Retina (tissue), 1 donor: ENCODE data around the gene ARSJ.
A peak's percentile ranks its signal among the peaks of the same experiment; 100 is the strongest.

Source experiments
- DNase-seq: peaks from one replicate; pipeline ENCODE4 v3.0.0-alpha.2; 2016

ARSJ gene

GRCh38 chr4:113987382-113987941 is 8.0 kb upstream of the ARSJ start:
- no peak for DNase-seq

DNA sequence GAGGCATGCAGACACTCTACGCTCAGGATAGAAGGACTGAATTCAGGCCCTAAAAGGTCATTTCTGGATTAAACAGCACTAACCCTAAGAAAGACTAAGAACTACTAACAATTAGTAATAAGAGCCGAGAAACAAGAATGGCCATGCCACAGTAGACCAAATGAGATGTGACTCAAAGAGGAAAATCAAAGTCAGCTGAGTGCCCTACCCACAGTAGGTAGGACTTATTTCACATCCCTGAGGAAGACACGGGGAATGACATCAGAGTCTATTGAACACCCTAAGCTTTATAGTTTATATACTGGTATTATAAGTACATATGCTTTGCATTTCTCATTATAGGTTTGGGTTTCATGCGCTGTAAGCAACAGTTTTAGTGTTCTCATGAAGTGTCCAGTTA is 2.7 kb upstream of the ARSJ start:
- no peak for DNase-seq

GRCh38 chr4:113981591-113981990 is 2.1 kb upstream of the ARSJ start:
- no peak for DNase-seq

GRCh38 chr4:113979905-113980615 is 613 bp upstream of the ARSJ start:
- no peak for DNase-seq

GRCh38 chr4:113978561-113979147 is 793 bp downstream of the ARSJ start:
- peak; percentile 60 for DNase-seq

- no peak for DNase-seq
These were observed 1.3 kb downstream of the ARSJ start for GRCh38 chr4:113978105-113978504.

- no peak for DNase-seq
These were observed 2.0 kb downstream of the ARSJ start for GRCh38 chr4:113977526-113977855.

- no peak for DNase-seq
These were observed 2.5 kb downstream of the ARSJ start for GRCh38 chr4:113976741-113977525.

DNA sequence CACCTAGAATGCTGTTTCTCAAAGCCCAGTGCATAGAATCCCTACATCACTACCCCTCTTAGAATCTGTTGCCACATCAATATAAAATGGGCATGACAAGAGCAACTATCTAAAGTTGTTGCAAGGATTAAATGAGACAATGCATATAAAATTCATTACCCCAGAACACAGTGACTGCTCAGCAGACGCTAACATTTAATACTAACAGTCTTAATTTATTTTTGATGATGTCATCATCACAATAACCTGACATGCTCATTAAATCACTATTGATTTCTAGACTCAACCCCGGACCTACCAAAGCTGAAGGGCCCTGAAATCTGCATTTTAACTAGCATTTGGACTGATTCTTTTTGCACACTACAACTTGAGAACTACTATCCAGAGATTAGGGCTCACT is 3.9 kb downstream of the ARSJ start:
- DNase-seq, result no peak

- DNase-seq, result no peak
These were observed 5.0 kb downstream of the ARSJ start for GRCh38 chr4:113974467-113974866.

GRCh38 chr4:113973345-113973744 is 6.1 kb downstream of the ARSJ start:
- no peak for DNase-seq

GRCh38 chr4:113972781-113973180 is 6.7 kb downstream of the ARSJ start:
- no peak for DNase-seq

- no peak for DNase-seq
These were observed 7.6 kb downstream of the ARSJ start for GRCh38 chr4:113971706-113972360.

GRCh38 chr4:113969709-113970334 is 9.6 kb downstream of the ARSJ start:
- DNase-seq, result no peak

DNA sequence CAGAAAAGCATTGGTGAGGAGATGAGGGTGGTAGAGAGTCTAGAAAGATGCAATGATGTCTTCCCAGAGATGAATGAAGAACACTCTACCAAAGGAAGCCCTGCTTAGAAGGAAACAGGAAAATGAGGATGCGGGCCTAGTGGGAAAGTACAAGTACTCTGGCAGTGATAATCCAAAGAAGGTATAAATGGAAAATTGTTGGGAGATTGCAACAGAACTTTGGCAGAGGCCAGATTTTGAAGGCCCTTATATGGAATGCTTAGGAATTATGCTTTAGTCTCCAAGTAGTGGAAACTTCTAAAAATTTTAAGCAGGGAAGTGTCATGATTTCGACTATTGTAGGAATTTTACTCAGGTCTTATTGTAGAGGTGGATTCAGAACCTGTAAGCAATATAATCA is 11.0 kb downstream of the ARSJ start:
- DNase-seq, result no peak

DNA sequence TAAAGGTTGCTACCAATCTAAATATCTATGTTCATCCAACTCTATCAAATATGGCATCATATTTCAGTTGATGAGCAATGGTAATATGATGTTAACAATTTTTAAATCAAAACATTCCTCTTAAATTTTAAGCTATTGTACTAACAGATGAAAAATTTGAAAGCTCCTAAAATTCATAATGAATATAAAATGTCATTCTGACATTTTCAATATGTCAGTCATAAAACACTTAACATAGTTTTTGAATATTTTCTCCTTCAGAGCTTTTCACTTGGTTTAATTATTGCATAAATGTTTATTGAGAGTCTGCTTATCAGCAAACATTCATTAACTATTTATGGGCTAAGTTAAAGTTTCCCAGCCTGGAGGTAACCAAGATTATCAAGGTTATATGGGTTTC is 11.8 kb downstream of the ARSJ start:
- no peak for DNase-seq

- no peak for DNase-seq
These were observed 16.7 kb downstream of the ARSJ start for GRCh38 chr4:113962719-113963265.

DNA sequence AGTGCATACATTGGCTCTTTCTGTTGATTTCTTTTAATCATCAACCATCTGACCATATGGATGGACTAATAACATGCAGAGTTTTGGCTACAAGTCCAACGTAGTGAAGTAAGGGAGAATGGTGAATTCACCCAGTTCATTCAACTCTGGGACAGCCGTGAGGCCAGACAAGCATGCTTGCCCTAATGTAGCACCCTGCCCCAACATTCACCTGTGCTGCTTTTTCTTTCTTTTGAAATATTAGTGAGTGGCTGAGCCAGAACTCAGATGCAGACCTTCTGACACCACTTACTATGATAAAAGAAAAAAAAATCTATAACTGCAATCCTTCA is 17.5 kb downstream of the ARSJ start:
- DNase-seq, result no peak

DNA sequence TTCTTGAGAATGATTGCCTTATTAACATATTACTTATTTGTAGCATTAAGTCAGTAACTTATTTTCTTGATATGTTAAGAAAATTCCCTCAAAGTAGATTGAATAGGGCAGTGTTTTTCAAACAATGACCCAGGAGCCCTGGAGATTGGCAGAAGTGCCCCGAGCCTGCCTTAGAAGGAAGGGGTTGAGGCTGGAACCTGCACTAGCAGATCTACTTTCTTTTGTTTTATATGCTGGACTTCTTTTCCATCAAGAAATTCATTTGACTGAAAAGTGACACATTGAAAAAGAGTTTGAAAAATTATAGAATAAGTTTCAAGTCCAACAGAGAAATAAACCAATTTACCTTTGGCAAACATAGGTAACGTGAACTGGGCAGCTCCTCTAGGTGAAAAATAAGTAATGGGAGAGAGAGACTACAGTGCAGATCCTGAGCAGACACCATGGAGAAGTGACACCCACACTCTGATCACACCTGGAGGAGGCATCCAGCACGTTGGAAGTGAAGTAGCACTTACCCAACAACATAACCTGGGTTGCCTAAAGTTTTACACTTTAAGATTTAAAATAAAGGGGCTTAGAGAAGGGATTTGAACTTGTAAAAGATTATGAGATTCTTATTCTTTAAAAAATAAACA is 18.6 kb downstream of the ARSJ start:
- DNase-seq, result no peak

DNA sequence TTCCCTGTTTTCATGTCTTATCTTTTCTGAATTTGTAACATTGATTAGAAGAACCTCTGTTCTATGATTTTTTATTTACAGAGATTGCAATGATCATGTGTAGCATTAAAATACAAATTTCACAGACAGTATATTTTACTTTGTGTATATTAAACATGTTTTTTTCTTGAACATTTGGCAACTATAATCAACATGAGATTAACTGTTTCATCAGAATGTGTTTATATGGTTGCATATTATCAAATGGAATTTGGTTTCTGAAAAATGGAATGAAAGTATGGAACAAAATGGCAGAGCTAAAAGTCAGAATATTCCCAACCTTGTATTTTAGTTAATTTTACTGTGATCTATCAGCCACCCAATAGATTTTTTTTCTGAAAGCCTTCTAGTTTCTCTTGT is 19.9 kb downstream of the ARSJ start:
- DNase-seq, result no peak

- DNase-seq, result no peak
These were observed 20.5 kb downstream of the ARSJ start for GRCh38 chr4:113958766-113959538.
